IPS-20b (cell line): ENCODE results near the gene GLIS2.
A peak's percentile ranks its signal among the peaks of the same experiment; 100 is the strongest.

Experiments used
- H3K27ac ChIP-seq: one replicate; pipeline ENCODE4 v1.5.1; 2013; ENCODE audit warnings: low read length
- H3K27me3 ChIP-seq: 2 replicates; pipeline ENCODE4 v1.6.1; 2013; ENCODE audit warnings: mild to moderate bottlenecking, low read length, inconsistent platforms; ENCODE audit not compliant: insufficient read depth
- H3K36me3 ChIP-seq: 2 replicates; pipeline ENCODE4 v1.6.1; 2013; ENCODE audit warnings: low read depth, mild to moderate bottlenecking, inconsistent platforms, low read length, moderate library complexity; ENCODE audit not compliant: insufficient read depth
- H3K4me1 ChIP-seq: 2 replicates; pipeline ENCODE4 v1.6.1; 2013; ENCODE audit warnings: mild to moderate bottlenecking, control low read depth, inconsistent platforms, low read length, moderate library complexity; ENCODE audit not compliant: insufficient read depth
- H3K4me3 ChIP-seq: 2 replicates; pipeline ENCODE4 v1.5.1; 2013; ENCODE audit warnings: mild to moderate bottlenecking, low read length, inconsistent platforms
- H3K9ac ChIP-seq: 2 replicates; pipeline ENCODE4 v1.6.1; 2013; ENCODE audit warnings: low read depth, mild to moderate bottlenecking, inconsistent platforms, low read length, moderate library complexity
- H3K9me3 ChIP-seq: 2 replicates; pipeline ENCODE4 v1.6.1; 2013; ENCODE audit warnings: mild to moderate bottlenecking, low read depth, low read length, inconsistent platforms; ENCODE audit not compliant: insufficient read depth

The GLIS2 gene

DNA sequence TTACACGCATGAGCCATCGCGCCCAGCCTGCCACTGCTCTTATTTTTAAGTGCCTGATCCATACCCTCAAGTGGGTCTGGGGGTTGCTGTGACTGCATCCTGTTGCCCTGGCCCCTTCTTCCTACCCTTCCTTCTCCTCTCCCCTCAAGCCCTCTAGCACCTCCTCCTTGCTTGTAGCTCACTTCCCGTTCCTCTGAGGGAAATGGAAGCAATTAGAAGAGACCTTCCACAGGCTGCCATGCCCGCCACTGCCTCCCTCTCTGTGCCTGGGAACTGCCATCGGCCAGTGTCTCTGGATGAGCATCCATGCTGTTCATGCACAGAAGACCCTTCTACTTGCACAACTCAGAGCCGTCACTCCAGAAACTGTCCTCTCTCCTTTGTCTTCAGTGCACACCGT, 32.4 kb upstream of the GLIS2 start:
- Histone ChIP-seq H3K27ac (no peak overlapping the region), H3K9ac (no peak overlapping the region)

DNA sequence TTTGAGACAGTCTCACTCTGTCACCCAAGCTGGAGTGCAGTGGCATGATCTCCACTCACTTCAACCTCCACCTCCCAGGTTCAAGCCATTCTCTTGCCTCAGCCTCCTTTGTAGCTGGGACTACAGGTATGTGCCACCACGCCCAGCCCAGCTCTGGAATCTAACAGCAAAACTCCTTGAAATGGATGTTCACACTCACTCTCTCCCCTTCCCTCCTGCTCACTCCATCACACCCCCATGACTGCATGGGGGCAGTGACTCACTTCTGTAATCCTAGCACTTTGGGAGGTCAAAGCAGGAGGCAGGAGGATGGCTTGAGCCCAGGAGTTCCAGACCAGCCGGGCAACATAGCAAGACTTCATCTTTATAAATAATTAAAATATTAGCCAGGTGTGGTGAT, 31.9 kb upstream of the GLIS2 start:
- Histone ChIP-seq H3K4me3 (no peak overlapping the region), H3K9me3 (no peaks in the 10 kb centered on the region), H3K9ac (no peak overlapping the region), H3K27me3 (no peaks in the 10 kb centered on the region), H3K36me3 (no peaks in the 10 kb centered on the region), H3K27ac (no peak overlapping the region), H3K4me1 (no peaks in the 10 kb centered on the region; the same call in 1 of the 2 replicates)

More for the DNA sequence above, 32.4 kb upstream of the GLIS2 start:
- H3K27me3 ChIP-seq: no peaks in the 10 kb centered on the region
- no peaks in the 10 kb centered on the region for H3K36me3 ChIP-seq
- no peaks in the 10 kb centered on the region for H3K9me3 ChIP-seq
- H3K4me1 ChIP-seq: no peaks in the 10 kb centered on the region; the same call in 1 of the 2 replicates
- H3K4me3 ChIP-seq: no peak overlapping the region

DNA sequence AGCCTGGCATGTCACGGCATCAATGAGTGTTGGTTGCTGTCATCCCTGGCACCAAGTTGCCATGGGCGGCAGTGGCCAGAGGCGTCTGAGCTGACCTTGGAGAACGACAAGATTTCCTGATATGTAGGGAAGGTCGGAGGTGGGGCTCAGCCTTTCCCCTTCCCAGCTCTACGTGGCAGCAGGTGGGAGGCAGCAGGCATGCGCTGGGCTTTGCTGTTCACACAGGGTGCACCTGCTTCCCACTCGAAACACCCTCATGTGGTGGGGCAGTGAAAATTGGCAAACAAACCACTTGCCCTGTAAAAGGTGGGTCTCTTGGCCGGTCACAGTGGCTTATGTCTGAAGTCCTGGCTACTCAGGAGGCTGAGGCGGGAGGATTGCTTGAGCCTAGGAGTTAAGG, 30.7 kb upstream of the GLIS2 start:
- no peaks in the 10 kb centered on the region for H3K27me3 ChIP-seq
- no peak overlapping the region for H3K27ac ChIP-seq
- no peaks in the 10 kb centered on the region; the same call in 1 of the 2 replicates for H3K4me1 ChIP-seq
- no peak overlapping the region for H3K4me3 ChIP-seq
- H3K9me3 ChIP-seq: no peaks in the 10 kb centered on the region
- H3K36me3 ChIP-seq: no peaks in the 10 kb centered on the region
- H3K9ac ChIP-seq: peak overlapping the region; percentile 11; the same call in 1 of the 2 replicates

DNA sequence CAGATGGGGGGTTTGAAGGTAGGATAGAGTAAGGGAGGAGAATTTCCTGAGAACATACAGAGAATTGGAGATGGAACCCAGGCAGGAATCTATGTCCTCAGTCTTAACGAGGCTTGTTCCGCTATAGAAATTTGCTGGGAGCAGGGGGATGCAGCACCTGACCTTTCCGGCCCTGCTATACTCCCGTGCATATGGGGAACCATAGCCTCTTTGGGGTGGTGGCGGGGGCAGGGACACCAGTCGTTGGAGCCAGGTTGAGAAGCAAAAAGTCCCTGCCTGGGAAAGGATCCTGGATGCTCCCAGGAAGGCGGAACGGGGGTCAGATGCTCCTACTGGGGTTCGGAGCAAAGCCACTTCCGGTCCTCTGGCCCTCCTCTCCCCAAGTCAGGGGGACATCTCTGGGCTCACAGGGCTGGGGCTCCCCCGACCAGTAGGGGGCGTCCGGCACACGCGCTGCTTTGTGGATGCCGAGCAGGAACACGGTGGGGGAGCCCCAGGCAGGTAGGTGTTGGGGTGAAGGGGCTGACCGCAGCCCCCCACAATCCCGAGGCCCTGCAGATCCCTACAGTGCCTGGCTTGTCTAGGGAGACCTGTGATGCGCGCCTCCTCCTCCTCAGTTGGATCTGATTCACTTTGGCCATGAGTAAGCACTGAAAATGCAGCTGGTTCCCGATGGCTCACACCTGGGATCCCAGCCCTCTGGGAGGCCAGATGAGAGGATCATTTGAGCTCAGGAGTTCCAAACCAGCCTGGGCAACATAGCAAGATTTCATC, 27.5 kb upstream of the GLIS2 start:
- Histone ChIP-seq H3K9ac (peak overlapping the region; percentile 52; the same call in 1 of the 2 replicates), H3K4me3 (no peak overlapping the region; the same call in 1 of the 2 replicates)

DNA sequence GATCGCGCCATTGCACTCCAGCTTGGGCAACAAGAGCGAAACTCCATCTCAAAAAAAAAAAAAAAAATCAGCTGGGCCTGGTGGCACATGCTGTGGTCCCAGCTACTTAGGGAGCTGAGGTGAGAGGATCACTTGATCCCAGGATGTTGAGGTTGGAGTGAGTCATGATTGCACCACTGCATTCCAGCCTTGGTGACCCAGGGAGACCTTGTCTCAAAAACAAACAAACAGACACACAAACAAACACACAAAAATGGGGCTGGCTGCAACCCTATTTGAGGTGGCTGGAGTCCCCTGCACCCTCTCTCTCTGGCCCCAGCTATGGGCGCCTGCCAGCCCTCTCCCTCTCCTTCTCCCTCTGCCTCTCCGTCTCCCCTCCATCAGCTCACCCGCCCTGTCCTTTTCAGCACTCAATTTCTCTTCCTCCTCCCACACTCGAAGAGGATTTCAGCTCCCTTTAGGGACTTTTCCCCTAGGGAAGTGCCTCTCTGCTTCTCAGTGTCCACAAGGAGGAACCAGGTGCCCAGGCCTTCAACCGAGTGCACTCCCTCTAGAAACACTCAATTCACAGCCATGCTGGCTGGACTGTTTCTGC, 25.5 kb upstream of the GLIS2 start:
- H3K4me1 ChIP-seq: peaks cover 11% of the 10 kb centered on the region; the same call in 1 of the 2 replicates
- H3K27me3 ChIP-seq: no peaks in the 10 kb centered on the region
- H3K9ac ChIP-seq: no peak overlapping the region
- H3K9me3 ChIP-seq: no peaks in the 10 kb centered on the region
- H3K27ac ChIP-seq: no peak overlapping the region
- H3K4me3 ChIP-seq: no peak overlapping the region
- H3K36me3 ChIP-seq: no peaks in the 10 kb centered on the region

More for the DNA sequence above, 27.5 kb upstream of the GLIS2 start:
- Histone ChIP-seq H3K27me3 (no peaks in the 10 kb centered on the region), H3K27ac (no peak overlapping the region), H3K9me3 (no peaks in the 10 kb centered on the region), H3K36me3 (no peaks in the 10 kb centered on the region), H3K4me1 (peaks cover 1% of the 10 kb centered on the region)

DNA sequence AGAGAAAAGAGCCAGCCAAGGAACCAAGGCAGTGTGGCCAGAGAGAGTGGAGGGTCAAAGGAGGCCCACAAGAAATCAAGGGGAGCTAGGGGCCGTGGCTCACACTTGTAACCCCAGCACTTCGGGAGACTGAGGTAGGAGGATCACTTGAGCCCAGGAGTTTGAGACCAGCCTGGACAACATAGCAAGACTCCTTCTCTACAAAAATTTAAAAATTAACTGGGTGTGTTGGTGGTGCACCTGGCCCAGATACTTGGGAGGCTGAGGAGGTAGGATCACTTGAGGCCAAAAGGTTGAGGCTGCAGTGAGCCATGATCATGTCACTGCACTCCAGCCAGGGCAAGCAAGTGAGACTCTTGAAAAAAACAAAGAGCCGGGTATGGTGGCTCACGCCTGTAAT, 24.2 kb upstream of the GLIS2 start:
- Histone ChIP-seq H3K9me3 (no peaks in the 10 kb centered on the region), H3K4me3 (no peak overlapping the region), H3K4me1 (peaks cover 11% of the 10 kb centered on the region; the same call in 1 of the 2 replicates), H3K27ac (no peak overlapping the region), H3K9ac (no peak overlapping the region), H3K36me3 (no peaks in the 10 kb centered on the region), H3K27me3 (no peaks in the 10 kb centered on the region)

DNA sequence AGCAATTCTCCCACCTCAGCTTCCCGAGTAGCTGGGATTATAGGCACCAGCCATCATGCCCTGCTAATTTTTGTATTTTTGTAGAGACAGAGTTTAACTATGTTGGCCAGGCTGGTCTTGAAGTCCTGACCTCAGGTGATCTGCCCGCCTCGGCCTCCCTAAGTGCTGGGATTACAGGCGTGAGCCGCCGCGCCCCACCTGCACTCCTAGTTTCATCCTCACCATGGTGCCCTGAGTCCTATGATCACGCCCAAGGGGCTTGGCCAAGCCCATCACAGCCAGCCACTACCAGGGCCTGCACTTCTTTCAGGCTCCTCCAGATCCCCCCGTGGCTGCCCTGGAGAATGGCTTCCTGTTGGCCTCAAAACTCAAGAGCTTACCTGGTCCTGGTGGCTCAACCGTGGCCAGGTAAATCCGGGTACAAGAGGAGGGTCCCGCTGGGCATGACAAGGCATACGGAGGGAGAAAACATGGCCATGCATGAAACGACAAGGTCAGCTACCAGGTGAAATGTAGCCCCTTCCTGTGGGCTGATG, 22.6 kb upstream of the GLIS2 start:
- peak overlapping the region; percentile 50; the same call in 1 of the 2 replicates for H3K4me3 ChIP-seq
- H3K4me1 ChIP-seq: peaks cover 11% of the 10 kb centered on the region; the same call in 1 of the 2 replicates
- no peaks in the 10 kb centered on the region for H3K9me3 ChIP-seq
- H3K27ac ChIP-seq: no peak overlapping the region
- H3K27me3 ChIP-seq: no peaks in the 10 kb centered on the region
- H3K36me3 ChIP-seq: no peaks in the 10 kb centered on the region
- H3K9ac ChIP-seq: peak overlapping the region; percentile 38; the same call in 1 of the 2 replicates

DNA sequence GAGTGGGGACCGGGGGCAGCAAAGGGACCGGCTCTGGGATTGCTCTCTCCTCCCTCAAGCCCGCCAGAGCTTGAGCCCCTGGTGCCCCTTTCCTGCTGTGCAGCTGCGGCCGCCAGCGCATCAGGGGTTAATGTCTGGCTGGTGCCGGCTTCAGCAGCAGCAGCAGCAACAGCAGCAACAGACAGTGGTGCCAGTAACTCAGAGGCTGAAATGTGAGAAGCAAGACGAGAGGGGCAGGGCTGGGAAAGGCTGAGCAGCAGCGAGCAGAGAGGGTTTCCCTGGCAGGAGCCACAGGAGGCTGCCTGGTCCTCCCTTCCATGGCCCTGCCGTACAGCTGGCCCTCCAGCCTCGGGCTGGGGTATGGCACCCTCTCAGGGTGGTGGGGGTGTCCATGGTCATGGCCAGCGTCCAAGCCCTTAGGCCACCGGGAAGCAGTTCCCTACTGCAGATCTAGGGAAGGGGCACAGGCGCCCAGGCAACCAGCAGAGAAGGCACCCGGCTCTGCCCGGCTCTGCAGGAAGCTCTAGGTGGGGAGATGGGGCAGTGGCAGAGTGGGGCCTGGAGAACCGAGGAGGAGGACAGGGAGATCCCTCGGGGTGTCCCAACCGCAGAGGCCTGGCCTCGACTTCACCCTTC, 21.9 kb upstream of the GLIS2 start:
- no peaks in the 10 kb centered on the region for H3K27me3 ChIP-seq
- peak overlapping the region; percentile 50; the same call in 1 of the 2 replicates for H3K4me3 ChIP-seq
- no peak overlapping the region for H3K27ac ChIP-seq
- H3K36me3 ChIP-seq: no peaks in the 10 kb centered on the region
- peaks cover 11% of the 10 kb centered on the region; the same call in 1 of the 2 replicates for H3K4me1 ChIP-seq
- H3K9ac ChIP-seq: peak overlapping the region; percentile 54; the same call in 1 of the 2 replicates
- no peaks in the 10 kb centered on the region for H3K9me3 ChIP-seq

DNA sequence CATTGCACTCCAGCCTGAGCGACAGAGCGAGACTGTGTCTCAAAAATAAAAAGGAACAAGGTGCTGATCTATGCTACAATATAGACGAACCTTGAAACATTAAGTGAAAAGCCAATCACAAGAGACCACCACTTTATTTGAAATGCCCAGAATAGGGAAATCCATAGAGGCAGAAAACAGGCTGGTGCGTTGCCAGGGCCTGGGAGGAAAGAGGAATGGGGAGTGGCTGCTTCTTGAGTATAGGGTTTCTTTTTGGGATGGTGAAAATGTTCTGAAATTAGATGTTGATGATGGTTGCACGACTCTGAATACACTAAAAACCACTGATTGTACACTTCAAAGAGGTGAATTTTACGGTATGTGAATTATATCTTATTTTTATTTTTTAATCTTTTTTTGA, 20.3 kb upstream of the GLIS2 start:
- no peaks in the 10 kb centered on the region for H3K27me3 ChIP-seq
- peaks cover 11% of the 10 kb centered on the region; the same call in 1 of the 2 replicates for H3K4me1 ChIP-seq
- H3K4me3 ChIP-seq: no peak overlapping the region
- no peaks in the 10 kb centered on the region for H3K9me3 ChIP-seq
- no peak overlapping the region for H3K9ac ChIP-seq
- H3K36me3 ChIP-seq: no peaks in the 10 kb centered on the region
- H3K27ac ChIP-seq: no peak overlapping the region

DNA sequence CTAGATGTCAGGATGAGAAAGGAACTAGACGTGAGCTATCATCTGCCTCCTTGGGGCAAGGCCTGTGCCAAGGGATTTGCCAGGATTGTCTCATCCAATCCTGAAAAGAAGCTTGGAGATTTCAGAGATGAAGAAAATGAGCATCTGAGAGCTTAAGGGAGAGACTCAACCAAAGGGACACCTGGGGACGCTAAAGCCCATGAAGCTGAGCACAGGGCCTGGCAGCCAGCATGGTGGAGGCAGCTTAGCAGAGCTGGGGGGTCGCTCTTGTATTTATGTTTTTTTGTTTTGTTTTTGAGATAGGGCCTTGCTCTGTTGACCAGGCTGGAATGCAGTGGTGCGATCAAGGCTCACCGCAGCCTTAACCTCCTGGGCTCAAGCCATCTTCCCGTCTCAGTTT, 18.4 kb upstream of the GLIS2 start:
- no peaks in the 10 kb centered on the region for H3K27me3 ChIP-seq
- H3K4me1 ChIP-seq: peaks cover 11% of the 10 kb centered on the region; the same call in 1 of the 2 replicates
- no peak overlapping the region for H3K4me3 ChIP-seq
- H3K9me3 ChIP-seq: no peaks in the 10 kb centered on the region
- H3K36me3 ChIP-seq: peaks cover 7% of the 10 kb centered on the region; the same call in 1 of the 2 replicates
- H3K9ac ChIP-seq: no peak overlapping the region
- H3K27ac ChIP-seq: no peak overlapping the region

DNA sequence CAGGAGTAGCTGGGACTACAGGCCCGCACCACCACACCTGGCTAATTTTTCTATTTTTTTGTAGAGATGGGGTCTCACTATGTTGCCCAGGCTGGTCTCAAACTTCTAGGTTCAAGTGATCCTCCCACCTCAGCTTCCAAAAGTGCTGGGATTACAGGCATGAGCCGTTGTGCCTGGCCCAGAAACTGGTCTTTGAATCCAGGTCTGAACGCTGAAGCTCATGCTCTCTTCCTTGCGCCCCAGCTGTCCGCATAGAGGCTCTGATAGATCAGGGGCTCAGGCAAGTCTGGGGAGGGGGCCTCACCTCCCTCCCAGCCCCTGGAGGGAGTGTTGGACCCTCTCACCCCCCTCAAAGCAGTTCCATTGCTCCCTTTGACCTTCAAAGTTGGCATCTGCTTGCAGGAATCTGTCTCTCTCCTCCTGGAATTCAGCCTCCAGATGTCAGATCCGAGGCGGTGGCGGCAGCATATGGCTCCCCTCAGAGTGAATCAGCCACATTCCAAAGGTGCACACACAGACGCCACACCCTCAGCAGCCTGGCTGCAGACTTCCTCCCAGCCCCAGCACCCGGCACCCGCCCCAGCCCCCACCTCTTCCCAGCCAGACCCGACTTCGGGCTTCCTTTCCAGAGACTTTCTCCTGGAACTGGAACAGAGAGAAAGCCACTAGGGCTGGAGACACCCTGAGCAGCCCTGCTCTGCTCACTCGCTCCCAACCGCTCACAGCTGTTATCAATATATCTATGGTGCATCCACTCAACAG, 16.9 kb upstream of the GLIS2 start:
- H3K9me3 ChIP-seq: no peaks in the 10 kb centered on the region
- no peak overlapping the region for H3K4me3 ChIP-seq
- no peak overlapping the region for H3K9ac ChIP-seq
- H3K4me1 ChIP-seq: peaks cover 8% of the 10 kb centered on the region; the same call in 1 of the 2 replicates
- peaks cover 12% of the 10 kb centered on the region; the same call in 1 of the 2 replicates for H3K36me3 ChIP-seq
- no peak overlapping the region for H3K27ac ChIP-seq
- H3K27me3 ChIP-seq: no peaks in the 10 kb centered on the region
